H9 (cell line): Measurements from ENCODE around the gene EPHA8. TPM values are rescaled to one million over a fixed set of nuclear protein-coding genes. Genes with fewer than 3 reads are reported as not detected.

Source experiments
- DNase-seq: peaks from one replicate; pipeline ENCODE4 v3.0.0-alpha.2; 2017
- H2AFZ ChIP-seq: one replicate; pipeline ENCODE4 v1.6.1; 2013; ENCODE audit warnings: mild to moderate bottlenecking, low read length, control low read depth, moderate library complexity
- H2AK5ac ChIP-seq: 2 replicates; pipeline ENCODE4 v1.6.1; 2013; ENCODE audit warnings: low read length, control low read depth, mixed read lengths; ENCODE audit not compliant: insufficient read length
- H2BK120ac ChIP-seq: one replicate; pipeline ENCODE4 v1.6.1; 2013; ENCODE audit warnings: low read depth, mild to moderate bottlenecking, low read length, control low read depth, inconsistent platforms; ENCODE audit not compliant: poor library complexity, severe bottlenecking
- H2BK12ac ChIP-seq: 2 replicates; pipeline ENCODE4 v1.6.1; 2013; ENCODE audit warnings: low read length, control low read depth, mixed read lengths, low read depth; ENCODE audit not compliant: insufficient read length
- H2BK15ac ChIP-seq: 2 replicates; pipeline ENCODE4 v1.6.1; 2013; ENCODE audit warnings: low read depth, low read length, control low read depth
- H2BK20ac ChIP-seq: one replicate; pipeline ENCODE4 v1.6.1; 2013; ENCODE audit warnings: low read depth, mild to moderate bottlenecking, low read length, control low read depth, inconsistent platforms; ENCODE audit not compliant: poor library complexity, severe bottlenecking
- H2BK5ac ChIP-seq: 2 replicates; pipeline ENCODE4 v1.6.1; 2013; ENCODE audit warnings: low read length, control low read depth, mixed read lengths; ENCODE audit not compliant: insufficient read length
- H3K14ac ChIP-seq: 2 replicates; pipeline ENCODE4 v1.6.1; 2013; ENCODE audit warnings: low read length, control low read depth; ENCODE audit not compliant: insufficient read depth
- H3K18ac ChIP-seq: 2 replicates; pipeline ENCODE4 v1.6.1; 2013; ENCODE audit warnings: low read depth, mild to moderate bottlenecking, mixed read lengths, low read length, control low read depth; ENCODE audit not compliant: insufficient read length
- H3K23ac ChIP-seq: 2 replicates; pipeline ENCODE4 v1.6.1; 2013; ENCODE audit warnings: low read length, control low read depth, mixed read lengths, low read depth; ENCODE audit not compliant: insufficient read length
- H3K23me2 ChIP-seq: 2 replicates; pipeline ENCODE4 v1.6.1; 2013; ENCODE audit warnings: low read depth, mild to moderate bottlenecking, mixed read lengths, low read length, control low read depth; ENCODE audit not compliant: insufficient read length, poor library complexity, severe bottlenecking
- H3K27ac ChIP-seq: 2 replicates; pipeline ENCODE4 v1.5.1; 2013; ENCODE audit warnings: low read length, control low read depth, mixed read lengths, low read depth; ENCODE audit not compliant: insufficient read length
- H3K27me3 ChIP-seq: 2 replicates; pipeline ENCODE4 v1.6.1; 2013; ENCODE audit warnings: low read length, control low read depth, inconsistent platforms; ENCODE audit not compliant: insufficient read depth
- H3K4ac ChIP-seq: 2 replicates; pipeline ENCODE4 v1.6.1; 2013; ENCODE audit warnings: low read depth, mild to moderate bottlenecking, control low read depth, inconsistent platforms, low read length, moderate library complexity
- H3K4me1 ChIP-seq: 2 replicates; pipeline ENCODE4 v1.6.1; 2013; ENCODE audit warnings: low read length, control low read depth, inconsistent platforms; ENCODE audit not compliant: insufficient read depth
- H3K4me2 ChIP-seq: 2 replicates; pipeline ENCODE4 v1.6.1; 2013; ENCODE audit warnings: low read length, control low read depth, mixed read lengths; ENCODE audit not compliant: insufficient read length, insufficient read depth
- H3K56ac ChIP-seq: 2 replicates; pipeline ENCODE4 v1.6.1; 2013; ENCODE audit warnings: low read depth, mild to moderate bottlenecking, mixed read lengths, low read length, control low read depth; ENCODE audit not compliant: insufficient read length
- H3K79me1 ChIP-seq: 2 replicates; pipeline ENCODE4 v1.6.1; 2013; ENCODE audit warnings: low read depth, mild to moderate bottlenecking, moderate library complexity, low read length, control low read depth, inconsistent platforms; ENCODE audit not compliant: insufficient read depth, poor library complexity, severe bottlenecking
- H3K79me2 ChIP-seq: 2 replicates; pipeline ENCODE4 v1.6.1; 2013; ENCODE audit warnings: low read length, control low read depth, inconsistent platforms; ENCODE audit not compliant: insufficient read depth
- H3K9ac ChIP-seq: 2 replicates; pipeline ENCODE4 v1.6.1; 2013; ENCODE audit warnings: low read length, control low read depth, mixed read lengths; ENCODE audit not compliant: insufficient read length; ENCODE audit errors: extremely low read depth
- H3K9me3 ChIP-seq: one replicate; pipeline ENCODE4 v1.6.1; 2013; ENCODE audit warnings: low read depth, low read length, inconsistent platforms; ENCODE audit not compliant: control insufficient read depth
- H3T11ph ChIP-seq: one replicate; pipeline ENCODE4 v1.6.1; 2013; ENCODE audit warnings: mild to moderate bottlenecking, low read length, control low read depth, inconsistent platforms
- H4K20me1 ChIP-seq: one replicate; pipeline ENCODE4 v1.6.1; 2013; ENCODE audit not compliant: control insufficient read depth, insufficient read length, insufficient read depth
- H4K5ac ChIP-seq: 2 replicates; pipeline ENCODE4 v1.6.1; 2013; ENCODE audit warnings: low read depth, mild to moderate bottlenecking, mixed read lengths, low read length, control low read depth; ENCODE audit not compliant: insufficient read length
- H4K8ac ChIP-seq: replicated peaks from 2 replicates; pipeline ENCODE4 v1.6.1; 2013; ENCODE audit warnings: low read length, control low read depth, mixed read lengths, low read depth; ENCODE audit not compliant: insufficient read length
- H4K91ac ChIP-seq: 2 replicates; pipeline ENCODE4 v1.6.1; 2013; ENCODE audit warnings: low read depth, mild to moderate bottlenecking, moderate library complexity, mixed read lengths, low read length, control low read depth; ENCODE audit not compliant: insufficient read length
- H3K27ac Mint-ChIP-seq, 3 experiments: 2 replicates in 2 of 3; 3 replicates in 1 of 3; pipeline ENCODE4 v1.8.0; 2020 to 2021; ENCODE audit warnings: mixed read lengths in 3 of 3, mild to moderate bottlenecking in 1 of 3, moderate library complexity in 1 of 3
- H3K27me3 Mint-ChIP-seq: 2 replicates; pipeline ENCODE4 v1.8.0; 2021; ENCODE audit warnings: low read depth, mild to moderate bottlenecking, moderate library complexity, mixed read lengths
- H3K36me3 Mint-ChIP-seq, 3 experiments: 2 replicates in 2 of 3; 3 replicates in 1 of 3; pipeline ENCODE4 v1.8.0; 2020 to 2021; ENCODE audit warnings: low read depth in 3 of 3, mixed read lengths in 3 of 3; ENCODE audit not compliant: insufficient read depth in 1 of 3
- H3K4me1 Mint-ChIP-seq, 2 experiments: 2 replicates each; pipeline ENCODE4 v1.8.0; 2020; ENCODE audit warnings: mixed read lengths in 2 of 2
- H3K4me3 Mint-ChIP-seq, 2 experiments: 2 replicates in 1 of 2; 3 replicates in 1 of 2; pipeline ENCODE4 v1.8.0; 2020 to 2021; ENCODE audit warnings: mild to moderate bottlenecking in 2 of 2, mixed read lengths in 2 of 2, moderate library complexity in 1 of 2
- H3K9me3 Mint-ChIP-seq, 2 experiments: 2 replicates in 1 of 2; 3 replicates in 1 of 2; pipeline ENCODE4 v1.8.0; 2020; ENCODE audit warnings: mild to moderate bottlenecking in 2 of 2, mixed read lengths in 2 of 2, moderate library complexity in 1 of 2
- WGBS: extraction: QIAGEN DNeasy Blood & Tissue Kit; methylation state at CpG from one replicate; pipeline ENCODE4 v1.1.7; 2013; ENCODE audit warnings: missing lambda C conversion rate, low lambda C conversion rate, mixed read lengths; ENCODE audit not compliant: insufficient read length; ENCODE audit errors: extremely low coverage; 5-methylcytosine and 5-hydroxymethylcytosine counted together
- total RNA-seq: library from RNA; stranded (reverse); gene quantifications from 2 replicates; pipeline ENCODE4 v1.2.1, GENCODE V29; 2021
- TF ChIP-seq, protein P1 (sequence below): fragments of 200-600 bp; sonication (generic); conservative IDR thresholded peaks from 3 replicates; pipeline ENCODE4 v1.8.0; 2021; ENCODE audit warnings: antibody characterized with exemption, mild to moderate bottlenecking

The EPHA8 gene
- total RNA-seq, 1 experiment from 2014 or later, result 3.4 TPM

DNA sequence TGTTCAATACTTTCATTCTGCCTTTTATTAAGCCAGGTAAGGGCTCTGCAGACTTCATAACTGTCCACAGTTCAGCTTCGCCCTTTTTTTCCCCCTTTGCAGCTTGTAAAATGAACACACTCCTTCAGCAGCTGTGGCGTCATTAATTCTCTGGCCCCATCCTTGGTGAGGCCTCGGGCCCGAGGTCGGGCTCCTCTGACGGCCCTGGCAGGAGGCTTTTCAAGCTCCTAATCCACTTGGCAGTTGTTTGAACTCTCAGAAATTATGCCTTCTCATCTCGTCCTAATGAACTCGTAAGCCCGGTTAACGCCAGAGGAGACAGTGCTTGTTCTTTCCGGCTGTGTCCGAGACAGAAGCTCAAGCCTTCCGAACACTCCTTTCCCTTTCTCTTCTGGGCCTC is 18.1 kb upstream of the EPHA8 start:
- Histone ChIP-seq H3T11ph (no peak overlapping the region), H2BK20ac (no peak overlapping the region), H3K4ac (no peak overlapping the region), H2AFZ (no peak overlapping the region), H3K4me2 (no peak overlapping the region), H3K9me3 (no peaks in the 10 kb centered on the region), H3K4me1 (no peaks in the 10 kb centered on the region), H3K79me2 (no peaks in the 10 kb centered on the region), H4K20me1 (no peaks in the 10 kb centered on the region), H3K27me3 (no peaks in the 10 kb centered on the region), H2BK120ac (no peak overlapping the region), H3K27ac (no peak overlapping the region), H3K79me1 (no peaks in the 10 kb centered on the region), H4K5ac (no peak overlapping the region), H2BK5ac (no peak overlapping the region), H2AK5ac (no peak overlapping the region), H3K56ac (no peak overlapping the region), H4K91ac (no peak overlapping the region), H3K23ac (no peak overlapping the region), H2BK12ac (no peak overlapping the region), H3K14ac (no peak overlapping the region), H4K8ac (no peak overlapping the region), H2BK15ac (no peak overlapping the region), H3K18ac (no peak overlapping the region), H3K9ac (no peak overlapping the region), H3K23me2 (no peaks in the 10 kb centered on the region)
- Mint-ChIP-seq H3K27me3 (peaks cover 19% of the 10 kb centered on the region), H3K9me3 (no peaks in the 10 kb centered on the region), H3K36me3 (no peaks in the 10 kb centered on the region; a peak in 1 of 7 replicates), H3K4me3 (no peak overlapping the region), H3K4me1 (peaks cover 0 to 30% of the 10 kb centered on the region in 2 experiments; a peak in 3 of 4 replicates), H3K27ac (no peak overlapping the region)
- no CpG with 5 or more reads among the region's 13 CpGs for WGBS
- DNase-seq, result no peak
- TF ChIP-seq, protein P1, sequence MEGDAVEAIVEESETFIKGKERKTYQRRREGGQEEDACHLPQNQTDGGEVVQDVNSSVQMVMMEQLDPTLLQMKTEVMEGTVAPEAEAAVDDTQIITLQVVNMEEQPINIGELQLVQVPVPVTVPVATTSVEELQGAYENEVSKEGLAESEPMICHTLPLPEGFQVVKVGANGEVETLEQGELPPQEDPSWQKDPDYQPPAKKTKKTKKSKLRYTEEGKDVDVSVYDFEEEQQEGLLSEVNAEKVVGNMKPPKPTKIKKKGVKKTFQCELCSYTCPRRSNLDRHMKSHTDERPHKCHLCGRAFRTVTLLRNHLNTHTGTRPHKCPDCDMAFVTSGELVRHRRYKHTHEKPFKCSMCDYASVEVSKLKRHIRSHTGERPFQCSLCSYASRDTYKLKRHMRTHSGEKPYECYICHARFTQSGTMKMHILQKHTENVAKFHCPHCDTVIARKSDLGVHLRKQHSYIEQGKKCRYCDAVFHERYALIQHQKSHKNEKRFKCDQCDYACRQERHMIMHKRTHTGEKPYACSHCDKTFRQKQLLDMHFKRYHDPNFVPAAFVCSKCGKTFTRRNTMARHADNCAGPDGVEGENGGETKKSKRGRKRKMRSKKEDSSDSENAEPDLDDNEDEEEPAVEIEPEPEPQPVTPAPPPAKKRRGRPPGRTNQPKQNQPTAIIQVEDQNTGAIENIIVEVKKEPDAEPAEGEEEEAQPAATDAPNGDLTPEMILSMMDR, result no peak
